SK-N-SH (cell line): Measurements from ENCODE around the gene SNX9. TPM values are rescaled to one million over a fixed set of nuclear protein-coding genes. Genes with fewer than 3 reads are reported as not detected.
"Not testable (repeated sequence)": the region's sequence is repeated elsewhere in the genome, so short reads cannot be mapped to it uniquely, and the experiment has no call there.

Source experiments
- CTCF ChIA-PET: fragments of 300-600, 350-600 bp; formaldehyde crosslinking; extraction: SDS; loops from one replicate; lab custom pipeline; 2021; lab: Yijun Ruan, JAX
- POLR2A ChIA-PET: fragments of 350-600 bp; sonication (Branson Sonifier 250); formaldehyde crosslinking; extraction: SDS; loops from one replicate; lab custom pipeline; 2020; ENCODE audit warnings: antibody characterized with exemption, inconsistent platforms; lab: Yijun Ruan, JAX
- DNase-seq: peaks from one replicate; pipeline ENCODE4 v3.0.0; 2012
- H2AFZ ChIP-seq: fragments of 200-600 bp; sonication (generic); 2 replicates; pipeline ENCODE4 v1.8.1; 2016; ENCODE audit warnings: antibody characterized with exemption, mild to moderate bottlenecking, low read depth
- H3F3A ChIP-seq: fragments of 200-600 bp; sonication (generic); replicated peaks from 2 replicates; pipeline ENCODE3; 2016; ENCODE audit warnings: antibody characterized with exemption, mild to moderate bottlenecking; ENCODE audit not compliant: insufficient read depth
- H3K27ac ChIP-seq, 2 experiments: fragments of 200-500 bp in 1 of 2; fragments of 200-600 bp in 1 of 2; sonication (Bioruptor generic) in 1 of 2; sonication (generic), shearing (Covaris generic) in 1 of 2; 2 replicates each; pipeline versions ENCODE4 v1.5.1 to v1.6.1; 2014 to 2016; ENCODE audit warnings: low read depth in 2 of 2, inconsistent platforms in 1 of 2, low read length in 1 of 2, mild to moderate bottlenecking in 1 of 2, mixed read lengths in 1 of 2
- H3K27me3 ChIP-seq: fragments of 200-600 bp; sonication (generic), shearing (Covaris generic); 2 replicates; pipeline ENCODE4 v1.6.1; 2016; ENCODE audit warnings: mixed run types; ENCODE audit not compliant: insufficient read depth
- H3K36me3 ChIP-seq, 2 experiments: fragments of 200-500 bp in 1 of 2; fragments of 200-600 bp in 1 of 2; sonication (Bioruptor generic) in 1 of 2; sonication (generic) in 1 of 2; replicated peaks in 1 of 2; 2 replicates each; pipeline versions ENCODE3 to v1.5.1; 2014 to 2016; ENCODE audit warnings: low read length in 1 of 2, mild to moderate bottlenecking in 1 of 2; ENCODE audit not compliant: insufficient read depth in 2 of 2, control insufficient read depth in 1 of 2
- H3K4me1 ChIP-seq, 2 experiments: fragments of 200-500 bp in 1 of 2; fragments of 200-600 bp in 1 of 2; sonication (Bioruptor generic) in 1 of 2; sonication (generic), shearing (Covaris generic) in 1 of 2; 2 replicates each; pipeline versions ENCODE4 v1.5.1 to v1.6.1; 2014 to 2016; ENCODE audit warnings: low read depth in 1 of 2, low read length in 1 of 2, mixed run types in 1 of 2; ENCODE audit not compliant: insufficient read depth in 2 of 2, control insufficient read depth in 1 of 2
- H3K4me2 ChIP-seq: fragments of 200-600 bp; sonication (generic), shearing (Covaris generic); 2 replicates; pipeline ENCODE4 v1.6.1; 2017; ENCODE audit warnings: mixed run types
- H3K4me3 ChIP-seq, 2 experiments: fragments of 200-500 bp in 1 of 2; fragments of 200-600 bp in 1 of 2; sonication (Bioruptor generic) in 1 of 2; sonication (generic), shearing (Covaris generic) in 1 of 2; 2 replicates each; pipeline versions ENCODE4 v1.5.1 to v1.8.1; 2014 to 2016; ENCODE audit warnings: low read depth in 2 of 2, inconsistent platforms in 1 of 2, low read length in 1 of 2, mild to moderate bottlenecking in 1 of 2, mixed read lengths in 1 of 2, moderate library complexity in 1 of 2
- H3K79me2 ChIP-seq: fragments of 200-600 bp; sonication (generic); 2 replicates; pipeline ENCODE4 v1.8.1; 2017; ENCODE audit warnings: mild to moderate bottlenecking; ENCODE audit not compliant: insufficient read depth
- H3K9ac ChIP-seq: fragments of 200-600 bp; sonication (generic); 2 replicates; pipeline ENCODE4 v1.6.1; 2017; ENCODE audit warnings: mixed run types
- H3K9me2 ChIP-seq: fragments of 200-600 bp; sonication (generic); 2 replicates; pipeline ENCODE4 v1.6.1; 2017; ENCODE audit warnings: mixed run types
- H3K9me3 ChIP-seq: fragments of 200-600 bp; sonication (generic); 2 replicates; pipeline ENCODE4 v1.6.1; 2017; ENCODE audit warnings: mixed run types, mild to moderate bottlenecking, moderate library complexity
- H4K20me1 ChIP-seq: fragments of 200-600 bp; sonication (generic); 2 replicates; pipeline ENCODE4 v1.6.1; 2017; ENCODE audit warnings: mild to moderate bottlenecking, mixed run types; ENCODE audit not compliant: insufficient read depth
- CHD2 ChIP-seq: fragments of 150-350 bp; IDR thresholded peaks from 2 replicates; pipeline ENCODE4 v1.6.1; 2018; ENCODE audit warnings: low read length; ENCODE audit not compliant: partially characterized antibody
- ELF1 ChIP-seq: IDR thresholded peaks from 2 replicates; pipeline ENCODE4 v1.4.0; 2012
- EZH2phosphoT487 ChIP-seq: fragments of 200-600 bp; sonication (generic); IDR thresholded peaks from 2 replicates; pipeline ENCODE4 v1.6.1; 2017; ENCODE audit warnings: low read depth, mixed run types, mild to moderate bottlenecking, antibody characterized with exemption, moderate library complexity, borderline replicate concordance
- MEF2A ChIP-seq: IDR thresholded peaks from 2 replicates; pipeline ENCODE4 v1.4.0; 2012; ENCODE audit warnings: low read depth, borderline replicate concordance
- NFIC ChIP-seq: IDR thresholded peaks from 2 replicates; pipeline ENCODE4 v1.4.0; 2012; ENCODE audit warnings: borderline replicate concordance
- NRF1 ChIP-seq: IDR thresholded peaks from 2 replicates; pipeline ENCODE4 v1.6.1; 2012; ENCODE audit warnings: low read depth, mild to moderate bottlenecking, low read length
- RXRA ChIP-seq: IDR thresholded peaks from 2 replicates; pipeline ENCODE4 v1.4.0; 2012; ENCODE audit warnings: low read depth, mild to moderate bottlenecking, borderline replicate concordance
- SIN3A ChIP-seq: IDR thresholded peaks from 2 replicates; pipeline ENCODE4 v1.6.1; 2012; ENCODE audit warnings: low read depth, mild to moderate bottlenecking, low read length, moderate library complexity, borderline replicate concordance
- SMC3 ChIP-seq: IDR thresholded peaks from 2 replicates; pipeline ENCODE4 v1.6.1; 2012; ENCODE audit warnings: low read depth, low read length, improper control_type of control experiment
- TCF12 ChIP-seq: IDR thresholded peaks from 2 replicates; pipeline ENCODE4 v1.4.0; 2012
- TEAD4 ChIP-seq: IDR thresholded peaks from 2 replicates; pipeline ENCODE4 v1.4.0; 2012; ENCODE audit warnings: mild to moderate bottlenecking, borderline replicate concordance; ENCODE audit not compliant: insufficient read depth
- USF2 ChIP-seq: fragments of 150-350 bp; IDR thresholded peaks from 2 replicates; pipeline ENCODE4 v1.6.1; 2017; ENCODE audit warnings: antibody characterized with exemption, low read length, low read depth, borderline replicate concordance
- YY1 ChIP-seq: IDR thresholded peaks from 2 replicates; pipeline ENCODE4 v1.4.0; 2012; ENCODE audit warnings: low read depth, mild to moderate bottlenecking
- WGBS: methylation state at CpG from one replicate; pipeline ENCODE4 v1.1.6; 2017; ENCODE audit warnings: low lambda C conversion rate; 5-methylcytosine and 5-hydroxymethylcytosine counted together
- polyA plus RNA-seq, 3 experiments: library from polyadenylated mRNA; depleted of rRNA; stranded (reverse); fragments of >200 nt; gene quantifications; 2 replicates each; pipeline ENCODE4 v1.2.3, GENCODE V29; 2012
- TF ChIP-seq, protein P1 (sequence below): IDR thresholded peaks from 2 replicates; pipeline ENCODE4 v1.4.0; 2012; ENCODE audit warnings: low read depth, borderline replicate concordance
- TF ChIP-seq, protein P2 (sequence below): fragments of 150-350 bp; IDR thresholded peaks from 2 replicates; pipeline ENCODE4 v1.6.1; 2016; ENCODE audit warnings: mild to moderate bottlenecking, low read depth, low read length
- TF ChIP-seq, protein P3 (sequence below): IDR thresholded peaks from 2 replicates; pipeline ENCODE4 v1.4.0; 2012; ENCODE audit warnings: low read depth, borderline replicate concordance

Gene SNX9
- polyA plus RNA-seq, 1 of the 3 experiments (the other 2 are of a cell fraction): 31.6 TPM

DNA sequence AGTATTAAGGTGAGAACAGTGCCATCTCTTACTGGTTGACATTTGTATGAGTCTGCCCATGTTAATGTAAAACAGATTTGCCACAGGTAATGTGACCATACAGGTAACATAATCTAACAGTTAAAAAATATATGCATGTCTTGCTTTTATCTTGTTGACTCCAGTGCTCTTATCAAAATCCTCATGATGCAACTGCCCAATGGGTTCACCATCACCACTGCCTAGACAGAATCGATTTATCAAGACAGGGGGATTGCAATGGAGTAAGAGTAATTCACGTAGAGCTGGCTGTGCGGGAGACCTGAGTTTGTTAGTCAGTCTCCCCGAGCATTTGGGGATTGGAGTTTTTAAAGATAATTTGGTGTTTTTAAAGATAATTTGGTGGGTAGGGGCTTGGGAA lies 19.2 kb downstream of the SNX9 start:
- ChIA-PET CTCF (no interaction called here), POLR2A (no interaction called here)
- Histone ChIP-seq H3K9me3 (no peaks in the 10 kb centered on the region), H3K9ac (no peak overlapping the region), H3K4me3 (no peak overlapping the region), H3K27ac (no peak overlapping the region), H3K4me1 (peaks cover 8 to 27% of the 10 kb centered on the region in 2 experiments), H4K20me1 (peaks cover 71% of the 10 kb centered on the region), H3K79me2 (peaks cover 98% of the 10 kb centered on the region), H3F3A (peaks cover 19% of the 10 kb centered on the region), H3K4me2 (no peak overlapping the region), H3K27me3 (no peaks in the 10 kb centered on the region), H3K9me2 (no peaks in the 10 kb centered on the region), H3K36me3 (no peaks in the 10 kb centered on the region), H2AFZ (no peak overlapping the region)
- WGBS: 99% methylated on average over 4 of the region's 4 CpGs
- no peak for TF ChIP-seq CHD2
- no peak for TF ChIP-seq RXRA
- no peak for TF ChIP-seq SIN3A
- TF ChIP-seq NRF1: no peak
- TF ChIP-seq MEF2A: no peak
- TF ChIP-seq YY1: no peak
- TF ChIP-seq TCF12: no peak
- no peak for TF ChIP-seq ELF1
- TF ChIP-seq USF2: no peak
- TF ChIP-seq NFIC: no peak
- TF ChIP-seq, protein P1, sequence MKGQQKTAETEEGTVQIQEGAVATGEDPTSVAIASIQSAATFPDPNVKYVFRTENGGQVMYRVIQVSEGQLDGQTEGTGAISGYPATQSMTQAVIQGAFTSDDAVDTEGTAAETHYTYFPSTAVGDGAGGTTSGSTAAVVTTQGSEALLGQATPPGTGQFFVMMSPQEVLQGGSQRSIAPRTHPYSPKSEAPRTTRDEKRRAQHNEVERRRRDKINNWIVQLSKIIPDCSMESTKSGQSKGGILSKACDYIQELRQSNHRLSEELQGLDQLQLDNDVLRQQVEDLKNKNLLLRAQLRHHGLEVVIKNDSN: no peak
- TF ChIP-seq, protein P2, sequence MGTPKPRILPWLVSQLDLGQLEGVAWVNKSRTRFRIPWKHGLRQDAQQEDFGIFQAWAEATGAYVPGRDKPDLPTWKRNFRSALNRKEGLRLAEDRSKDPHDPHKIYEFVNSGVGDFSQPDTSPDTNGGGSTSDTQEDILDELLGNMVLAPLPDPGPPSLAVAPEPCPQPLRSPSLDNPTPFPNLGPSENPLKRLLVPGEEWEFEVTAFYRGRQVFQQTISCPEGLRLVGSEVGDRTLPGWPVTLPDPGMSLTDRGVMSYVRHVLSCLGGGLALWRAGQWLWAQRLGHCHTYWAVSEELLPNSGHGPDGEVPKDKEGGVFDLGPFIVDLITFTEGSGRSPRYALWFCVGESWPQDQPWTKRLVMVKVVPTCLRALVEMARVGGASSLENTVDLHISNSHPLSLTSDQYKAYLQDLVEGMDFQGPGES: no peak
- TF ChIP-seq, protein P3, sequence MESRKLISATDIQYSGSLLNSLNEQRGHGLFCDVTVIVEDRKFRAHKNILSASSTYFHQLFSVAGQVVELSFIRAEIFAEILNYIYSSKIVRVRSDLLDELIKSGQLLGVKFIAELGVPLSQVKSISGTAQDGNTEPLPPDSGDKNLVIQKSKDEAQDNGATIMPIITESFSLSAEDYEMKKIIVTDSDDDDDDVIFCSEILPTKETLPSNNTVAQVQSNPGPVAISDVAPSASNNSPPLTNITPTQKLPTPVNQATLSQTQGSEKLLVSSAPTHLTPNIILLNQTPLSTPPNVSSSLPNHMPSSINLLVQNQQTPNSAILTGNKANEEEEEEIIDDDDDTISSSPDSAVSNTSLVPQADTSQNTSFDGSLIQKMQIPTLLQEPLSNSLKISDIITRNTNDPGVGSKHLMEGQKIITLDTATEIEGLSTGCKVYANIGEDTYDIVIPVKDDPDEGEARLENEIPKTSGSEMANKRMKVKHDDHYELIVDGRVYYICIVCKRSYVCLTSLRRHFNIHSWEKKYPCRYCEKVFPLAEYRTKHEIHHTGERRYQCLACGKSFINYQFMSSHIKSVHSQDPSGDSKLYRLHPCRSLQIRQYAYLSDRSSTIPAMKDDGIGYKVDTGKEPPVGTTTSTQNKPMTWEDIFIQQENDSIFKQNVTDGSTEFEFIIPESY: no peak
- TF ChIP-seq TEAD4: no peak
- no peak for TF ChIP-seq EZH2phosphoT487
- TF ChIP-seq SMC3: no peak
- no peak for DNase-seq

DNA sequence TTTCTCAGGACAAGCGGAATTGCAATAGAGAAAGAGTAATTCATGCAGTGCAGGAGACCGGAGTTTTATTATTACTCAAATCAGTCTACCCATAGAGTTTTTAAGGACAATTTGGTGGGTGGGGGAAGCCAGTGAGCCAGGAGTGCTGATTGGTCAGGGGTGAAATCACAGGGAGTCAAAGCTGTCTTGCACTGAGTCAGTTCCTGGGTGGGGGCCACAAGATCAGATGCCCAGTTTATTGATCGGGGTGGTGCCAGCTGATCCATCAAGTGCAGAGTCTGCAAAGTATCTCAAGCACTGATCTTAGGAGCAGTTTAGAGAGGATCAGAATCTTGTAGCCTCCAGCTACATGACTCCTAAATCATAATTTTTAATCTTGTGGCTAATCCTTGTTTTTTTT lies 21.1 kb downstream of the SNX9 start:
- Histone ChIP-seq H4K20me1 (peaks cover 81% of the 10 kb centered on the region), H3K79me2 (peaks cover 98% of the 10 kb centered on the region)

More for the DNA sequence above, 21.1 kb downstream of the SNX9 start:
- Histone ChIP-seq H3F3A (peaks cover 19% of the 10 kb centered on the region), H3K4me1 (peaks cover 8 to 27% of the 10 kb centered on the region in 2 experiments)
- H3K36me3 ChIP-seq, H2AFZ ChIP-seq, DNase-seq, H3K9me2 ChIP-seq, POLR2A ChIA-PET, H3K27ac ChIP-seq, H3K27me3 ChIP-seq, H3K9ac ChIP-seq, H3K9me3 ChIP-seq, H3K4me2 ChIP-seq, H3K4me3 ChIP-seq: not testable (repeated sequence)
- CTCF ChIA-PET: interaction anchor here (1.2 kb wide), 1 partner anchor 87 kb away, joined by 3 read pairs; no protein-coding TSS in a partner anchor
- WGBS: 94% methylated on average over 2 of the region's 3 CpGs
